IPS-NIHi7 (cell line): ENCODE measurements around the gene ARIH1.
"Not testable (repeated sequence)": the region's sequence is repeated elsewhere in the genome, so short reads cannot be mapped to it uniquely, and the experiment has no call there.

ENCODE experiments used
- DNase-seq: peaks from one replicate; pipeline ENCODE4 v3.0.0; 2012; ENCODE audit warnings: mixed read lengths; ENCODE audit errors: extremely low spot score

ARIH1 gene

DNA sequence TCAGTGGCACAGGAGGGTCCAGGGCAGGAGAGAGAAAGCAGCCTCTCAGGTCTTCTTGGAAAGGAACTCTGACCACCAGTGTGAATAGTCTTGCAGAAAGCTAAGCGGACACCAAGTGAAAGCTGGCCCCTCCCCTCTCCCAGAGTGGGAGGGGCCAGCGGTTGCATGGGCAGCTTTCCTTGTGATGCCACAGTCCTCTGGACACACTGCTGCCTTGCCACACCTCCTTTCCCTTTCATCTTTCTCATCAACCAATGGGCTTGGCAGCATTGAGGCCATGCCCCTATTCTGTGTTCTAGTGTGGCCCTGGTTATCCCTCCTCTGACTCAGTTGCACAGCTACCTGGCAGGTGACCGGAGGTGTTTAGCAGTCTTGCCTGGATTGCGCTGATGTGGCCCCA lies 130.7 kb downstream of the ARIH1 start:
- DNase-seq = peak; percentile 87

DNA sequence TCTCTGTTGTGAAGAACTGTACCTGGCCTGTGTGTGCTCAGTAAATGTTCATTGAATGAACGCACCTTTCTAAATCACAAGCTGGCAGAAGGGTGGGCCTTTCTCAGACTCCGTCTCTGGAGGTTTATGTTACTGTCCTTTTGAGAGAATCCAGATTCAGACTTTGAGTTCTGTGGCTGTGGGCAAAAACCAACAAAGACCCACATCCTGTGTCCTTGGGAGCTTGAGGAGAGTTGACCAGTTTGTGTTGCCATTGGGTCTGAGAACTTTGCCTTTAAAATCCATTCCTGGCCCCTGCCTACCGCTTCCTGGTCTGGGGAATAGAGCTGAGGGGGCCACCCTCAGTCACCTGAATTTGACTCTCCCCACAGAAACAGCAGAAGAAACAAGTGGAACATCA lies 134.0 kb downstream of the ARIH1 start:
- DNase-seq = not testable (repeated sequence)

DNA sequence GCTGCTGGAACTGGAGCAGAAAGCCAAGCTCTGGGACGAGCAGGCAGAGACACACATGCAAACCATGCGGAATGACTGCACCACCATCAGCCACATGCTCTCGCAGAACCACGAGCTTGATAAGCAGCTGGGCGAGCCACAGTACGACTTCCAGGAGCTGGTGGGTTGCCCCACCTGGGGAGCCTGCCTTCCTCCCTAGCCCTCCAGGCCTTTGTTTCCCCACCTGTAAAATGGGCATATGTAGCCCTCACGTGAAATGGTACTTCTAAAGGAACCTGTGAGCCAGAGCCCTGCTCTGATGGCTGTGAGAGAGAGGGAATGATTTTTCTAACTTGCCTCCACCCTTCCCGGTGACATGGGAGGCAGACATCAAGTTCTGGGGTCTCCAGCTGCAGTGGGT lies 135.7 kb downstream of the ARIH1 start:
- DNase-seq = no peak

DNA sequence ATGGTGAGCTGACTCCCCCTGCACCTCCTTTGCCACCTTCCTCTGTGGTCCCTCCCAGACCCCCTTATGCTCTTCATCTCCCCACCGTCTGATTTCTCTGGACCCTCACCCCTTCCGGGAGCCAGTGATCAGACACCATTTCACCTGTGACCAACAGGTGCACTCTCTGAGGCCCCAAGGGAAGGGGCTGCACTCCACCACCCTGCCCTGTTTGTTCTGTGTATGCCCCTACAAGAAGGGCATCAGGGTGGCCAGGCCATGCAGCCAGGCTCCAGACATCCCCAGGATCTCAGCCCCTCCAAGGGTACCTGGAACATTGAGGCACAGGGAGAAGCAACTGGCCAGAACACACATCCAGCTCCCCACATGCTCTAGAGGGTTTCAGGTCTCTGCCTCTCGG lies 138.2 kb downstream of the ARIH1 start:
- DNase-seq = not testable (repeated sequence)

DNA sequence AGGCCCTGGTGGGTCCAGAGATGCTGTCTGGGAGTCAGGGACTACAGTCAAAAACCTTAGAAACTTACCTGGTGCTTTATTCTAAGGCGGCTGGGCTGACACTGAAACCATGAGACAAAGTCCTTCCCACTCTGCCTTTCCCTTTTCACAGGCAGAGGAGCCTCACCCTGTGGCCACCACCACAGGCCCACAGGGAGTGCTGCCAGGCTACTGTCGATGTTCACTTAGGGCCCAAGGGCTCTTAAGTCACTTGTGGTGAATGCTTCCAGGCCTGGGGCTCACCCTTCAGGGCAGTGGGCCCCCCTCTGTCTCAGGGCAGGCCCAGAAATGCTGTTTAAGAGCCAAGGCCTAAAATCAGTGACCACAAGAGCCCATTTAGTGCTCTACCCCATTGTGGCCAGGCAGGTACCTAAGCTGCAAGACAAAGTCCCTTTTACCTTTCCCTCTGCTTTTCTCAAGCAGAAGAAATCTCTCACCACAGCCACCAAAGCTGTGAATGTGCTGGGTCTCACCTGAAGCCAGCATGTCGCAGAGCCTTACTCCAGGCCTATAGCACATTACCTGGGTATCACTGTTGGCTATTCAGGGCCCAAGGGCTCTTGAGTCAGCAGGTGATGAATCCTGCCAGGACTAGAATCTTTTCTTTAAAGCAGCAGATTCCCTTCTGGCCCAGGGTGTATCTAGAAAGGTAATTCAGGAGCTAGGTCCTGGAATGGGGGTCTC lies 140.8 kb downstream of the ARIH1 start:
- DNase-seq = no peak

DNA sequence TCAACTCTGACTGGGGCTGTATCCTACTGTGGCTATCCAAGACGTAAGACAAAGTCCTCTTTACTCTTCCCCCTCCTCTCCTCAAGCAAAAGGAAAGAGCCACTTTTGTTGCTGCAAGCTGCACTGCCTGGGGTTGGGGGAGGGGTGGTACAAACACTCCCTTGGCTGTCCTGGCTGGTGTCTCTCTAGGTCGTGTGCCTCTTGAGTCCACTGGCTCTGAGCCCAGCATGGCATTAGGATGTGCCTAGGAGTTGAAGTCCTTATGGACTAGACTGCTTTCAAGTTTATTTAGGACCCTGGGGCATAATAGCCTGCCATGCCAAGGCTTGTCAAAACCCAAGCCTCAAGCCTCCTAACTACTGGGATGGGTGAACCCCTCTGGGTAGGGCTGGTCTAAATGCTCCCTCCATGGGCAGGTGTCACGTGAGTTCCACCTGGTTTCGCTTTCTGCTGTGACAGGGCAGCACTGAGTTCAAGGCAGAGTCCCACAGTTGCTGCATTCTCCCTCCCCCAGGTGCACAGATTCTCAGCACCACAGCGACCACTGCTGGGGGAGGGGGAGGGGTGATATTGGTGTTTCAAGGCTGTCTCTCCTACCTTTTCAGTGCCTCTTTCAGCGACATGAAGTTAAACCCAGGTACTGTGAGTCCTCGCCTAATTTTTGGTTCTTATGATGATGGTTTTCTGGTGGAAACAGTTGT lies 141.6 kb downstream of the ARIH1 start:
- DNase-seq = not testable (repeated sequence)

DNA sequence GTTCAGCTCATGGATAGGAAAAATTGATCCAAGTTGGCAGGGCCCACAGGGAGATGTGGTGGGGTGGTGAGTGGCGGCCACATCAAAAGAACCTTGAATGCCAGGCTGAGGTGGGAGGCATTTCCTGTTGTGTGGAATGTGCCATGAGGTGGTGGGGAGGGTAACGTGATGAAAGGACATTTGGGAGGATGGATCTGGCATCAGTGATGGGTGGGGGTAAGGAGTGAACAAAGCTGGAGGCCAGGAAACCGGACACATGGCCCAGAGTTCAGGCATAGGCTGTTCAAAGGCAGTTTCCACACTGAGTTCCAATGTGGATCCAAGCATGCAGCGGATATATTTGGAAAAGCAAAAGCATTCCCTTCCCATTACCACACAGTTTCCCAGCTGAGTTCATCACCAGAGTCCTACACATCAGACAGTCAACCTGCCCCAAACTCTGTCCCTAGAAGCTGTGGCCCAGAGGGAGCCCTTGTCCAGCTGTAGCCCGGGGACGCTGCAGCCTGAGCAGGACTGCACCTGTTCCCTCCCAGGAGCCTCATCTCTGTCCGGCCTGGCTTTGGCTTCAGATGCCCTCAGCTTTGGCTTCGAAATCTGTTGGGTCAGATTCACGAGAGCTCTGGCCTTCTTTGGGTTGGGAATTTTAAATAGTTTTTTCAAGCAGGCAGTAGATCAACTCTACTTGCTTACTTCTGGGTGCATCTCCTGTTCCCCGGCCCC lies 142.5 kb downstream of the ARIH1 start:
- no peak for DNase-seq

DNA sequence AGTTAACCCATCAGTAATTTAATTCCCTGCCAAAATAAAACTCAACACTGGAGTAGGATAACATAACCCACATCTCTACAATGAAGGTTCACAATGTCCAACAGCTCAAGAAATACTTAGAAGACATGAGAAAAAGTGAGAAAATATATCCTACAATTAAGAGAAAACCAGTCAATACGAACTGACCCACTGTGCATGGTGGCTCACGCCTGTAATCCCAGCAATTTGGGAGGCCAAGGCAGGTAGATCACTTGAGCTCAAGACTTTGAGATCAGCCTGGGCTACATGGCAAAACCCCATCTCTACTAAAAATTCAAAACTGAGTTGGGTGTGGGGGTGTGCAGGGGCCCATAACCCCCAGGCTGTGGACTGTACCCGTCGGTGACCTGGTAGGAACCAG lies 149.7 kb downstream of the ARIH1 start:
- DNase-seq = not testable (repeated sequence)

DNA sequence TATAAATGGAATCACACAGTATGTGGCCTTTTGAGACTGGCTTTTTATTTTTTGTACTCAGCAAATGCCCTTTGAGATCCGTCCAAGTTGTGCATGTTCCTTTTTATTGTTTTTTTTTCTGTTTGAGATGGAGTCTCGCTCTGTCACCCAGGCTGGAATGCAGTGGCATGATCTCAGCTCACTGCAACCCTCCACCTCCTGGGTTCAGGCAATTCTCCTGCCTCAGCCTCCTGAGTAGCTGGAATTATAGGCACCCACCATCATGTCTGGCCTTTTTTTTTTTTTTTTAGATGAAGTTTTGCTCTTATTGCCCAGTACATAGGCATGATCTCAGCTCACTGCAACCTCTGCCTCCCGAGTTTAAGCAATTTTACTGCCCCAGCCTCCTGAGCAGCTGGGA lies 152.0 kb downstream of the ARIH1 start:
- DNase-seq = not testable (repeated sequence)

DNA sequence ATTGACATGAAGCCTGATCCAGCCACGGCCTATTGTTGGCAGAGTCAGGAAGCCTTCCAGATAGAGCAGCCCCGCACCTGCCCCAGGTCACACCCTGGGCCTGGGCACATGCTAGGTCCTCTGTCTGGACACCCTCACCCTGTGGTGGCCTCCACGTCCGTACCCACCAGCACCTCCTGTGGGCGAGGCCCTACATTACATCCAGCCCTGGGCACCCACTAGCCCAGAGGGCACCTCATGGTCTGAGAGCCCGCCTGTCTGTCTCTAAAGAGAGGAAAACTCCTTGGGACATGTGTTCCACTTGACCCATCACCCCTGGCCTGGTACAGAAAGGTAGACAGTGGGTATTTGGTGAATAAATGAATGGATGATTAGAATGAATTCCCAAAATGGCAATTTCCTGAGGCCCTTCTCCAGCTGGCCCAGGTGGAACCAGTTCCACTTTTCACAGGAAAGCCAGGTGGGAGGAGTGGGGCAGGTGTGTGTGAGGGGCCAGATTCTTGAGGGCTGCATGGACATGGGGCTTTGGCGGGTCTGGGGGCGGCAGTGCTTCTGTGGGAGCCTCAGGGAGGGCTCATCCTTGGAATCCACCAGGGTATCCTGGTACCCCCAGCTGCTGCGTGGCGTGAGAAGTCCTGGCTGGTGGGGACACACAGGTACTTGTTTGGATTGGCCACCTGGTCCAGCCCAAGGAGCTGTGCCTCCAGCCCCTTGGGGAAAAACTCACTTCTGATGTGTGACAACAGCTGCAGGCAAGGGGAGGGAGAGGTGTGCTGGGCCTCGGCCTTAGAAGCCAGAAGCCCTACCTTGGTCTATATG lies 154.3 kb downstream of the ARIH1 start:
- DNase-seq = peak; percentile 36

DNA sequence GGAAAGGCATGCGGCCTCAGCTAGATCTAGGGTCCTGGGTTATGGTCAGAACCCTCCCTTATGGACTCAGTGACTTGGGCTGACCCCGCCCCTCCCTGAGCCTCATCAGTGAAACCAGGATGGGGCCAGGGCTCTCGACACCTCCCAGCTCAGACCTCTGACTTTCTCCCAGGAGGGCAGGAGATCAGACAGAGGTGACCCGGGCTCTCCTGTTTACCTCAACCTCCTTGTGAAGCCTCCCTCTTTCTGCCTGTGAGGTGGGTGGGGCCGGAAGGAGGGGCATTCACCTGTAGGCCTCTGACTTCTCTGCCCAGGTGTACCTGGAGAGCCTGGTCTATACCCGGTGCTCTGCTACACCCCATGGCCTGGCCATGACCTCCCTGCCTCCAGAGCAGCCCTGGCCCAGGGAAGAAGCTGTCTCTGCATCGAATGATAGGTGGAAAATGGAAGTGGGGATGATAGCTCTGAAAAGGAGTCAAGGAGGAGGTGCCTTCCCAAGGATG lies 155.0 kb downstream of the ARIH1 start:
- DNase-seq = not testable (repeated sequence)

DNA sequence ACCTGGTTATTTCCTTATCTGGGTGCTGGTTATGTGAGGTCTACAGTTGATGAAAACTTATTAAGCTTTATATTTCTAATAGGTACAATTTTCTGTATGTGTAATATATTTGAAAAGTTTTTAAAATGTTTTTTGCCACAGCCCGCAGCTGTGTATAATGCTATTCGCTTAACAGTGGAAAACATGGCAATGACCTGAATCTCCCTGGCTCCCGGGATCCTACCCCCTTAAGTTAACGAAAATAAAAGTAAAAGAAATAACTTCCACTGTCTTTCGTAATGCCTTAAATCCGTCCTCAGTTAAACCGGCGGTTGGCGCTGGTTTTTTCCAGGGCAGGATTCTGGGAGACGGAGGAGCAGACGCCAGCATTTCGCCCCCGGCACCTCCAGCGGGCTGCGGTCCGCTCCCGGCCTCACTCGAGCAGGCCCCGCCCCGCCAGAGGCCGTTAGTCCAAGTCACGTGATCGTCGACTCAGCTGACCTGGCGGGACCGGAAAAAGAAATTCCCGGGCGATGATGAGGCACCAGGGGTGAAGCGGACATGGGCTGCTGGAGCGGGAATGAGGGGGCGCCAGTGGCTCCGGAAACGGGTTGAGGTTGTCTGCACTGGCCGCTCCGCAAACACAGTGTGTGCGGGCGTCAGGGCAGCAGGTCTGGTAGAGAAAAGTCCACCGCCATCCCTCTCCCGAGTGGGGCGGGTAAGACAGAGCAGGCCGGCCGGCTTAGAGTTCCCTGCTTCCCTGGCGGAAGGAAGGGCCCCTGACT lies 162.6 kb downstream of the ARIH1 start:
- DNase-seq = not testable (repeated sequence)

DNA sequence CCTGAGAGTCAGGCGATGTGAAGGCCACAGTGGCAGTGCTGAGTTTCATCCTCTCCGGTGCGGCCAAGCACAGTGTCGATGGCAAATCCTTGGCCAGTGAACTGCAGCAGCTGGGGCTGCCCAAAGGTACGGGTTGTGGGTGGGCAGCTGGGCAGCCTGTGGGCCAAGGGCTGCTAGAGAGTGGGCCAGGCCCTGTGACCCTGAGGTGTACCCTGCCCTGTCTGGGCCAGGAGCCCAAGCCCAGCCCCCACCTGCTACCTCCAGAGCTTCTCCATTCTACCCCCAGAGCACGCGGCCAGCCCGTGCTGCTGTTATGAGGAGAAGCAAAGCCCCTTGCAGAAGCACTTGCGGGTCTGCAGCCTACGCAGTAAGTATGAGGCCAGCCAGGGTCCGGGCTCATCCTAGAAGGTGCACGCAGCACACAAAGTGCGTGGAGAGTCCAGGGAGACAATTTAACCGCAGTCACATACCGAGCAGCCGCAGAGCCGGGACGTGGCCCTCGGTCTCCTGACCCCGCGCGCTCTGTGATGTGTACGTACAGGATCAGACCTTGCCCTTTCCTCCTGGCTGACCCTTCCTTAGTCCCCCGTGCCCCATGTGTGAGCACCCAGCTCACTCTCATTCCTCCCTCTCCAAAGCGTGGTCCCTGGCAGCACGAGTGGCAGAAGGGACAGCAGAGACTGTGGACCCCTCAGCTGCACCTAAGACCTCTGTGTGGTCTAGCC lies 165.8 kb downstream of the ARIH1 start:
- not testable (repeated sequence) for DNase-seq

DNA sequence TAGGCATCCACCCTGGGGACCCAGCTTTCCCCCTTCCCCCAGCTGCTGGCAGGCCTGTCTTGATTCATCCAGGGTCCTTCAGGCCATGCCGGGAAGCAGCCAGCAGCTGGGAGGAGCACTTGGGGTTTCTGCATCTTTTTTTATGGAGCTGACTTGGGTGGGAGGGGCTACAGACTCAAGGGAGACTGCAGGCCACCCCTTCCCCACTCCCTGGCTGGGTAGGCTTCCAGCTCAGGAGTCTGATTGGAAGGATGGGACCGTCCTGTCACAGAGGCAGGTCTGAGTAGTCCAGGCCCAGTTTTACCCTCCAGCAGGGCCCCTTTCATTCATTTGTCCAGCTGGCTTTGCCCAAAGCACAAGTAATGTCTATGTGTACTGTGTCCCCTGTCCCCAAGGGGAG lies 168.1 kb downstream of the ARIH1 start:
- DNase-seq = not testable (repeated sequence)

DNA sequence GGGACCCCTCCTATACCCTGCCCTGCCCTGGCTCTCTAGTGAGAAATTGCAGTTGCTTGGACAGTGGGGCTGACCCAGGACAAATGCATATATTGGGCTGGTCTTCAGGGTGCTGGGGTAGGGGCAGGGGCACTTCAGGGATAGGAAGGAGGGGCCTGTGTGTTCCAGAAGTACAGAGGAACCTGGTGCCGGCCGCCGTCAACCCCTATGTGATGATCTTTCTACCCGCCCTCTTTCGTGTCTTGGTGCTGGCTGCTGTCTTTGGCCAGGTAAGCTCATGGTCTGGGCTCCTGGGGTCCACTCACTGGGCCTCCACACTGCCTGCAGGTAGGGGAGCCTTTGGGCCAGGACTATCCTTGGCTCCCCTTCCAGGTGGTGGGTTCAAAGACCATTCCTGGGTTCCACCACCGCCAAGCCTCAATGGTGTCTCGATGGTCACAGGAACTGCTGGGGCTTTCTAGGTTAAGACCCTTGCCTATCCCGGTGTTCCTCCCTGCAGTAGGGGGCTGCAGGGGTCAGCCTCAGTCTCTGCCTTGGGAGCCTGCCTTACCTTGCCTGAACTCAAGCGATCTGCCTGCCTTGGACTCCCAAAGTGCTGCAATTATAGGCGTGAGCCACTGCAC lies 174.6 kb downstream of the ARIH1 start:
- DNase-seq = not testable (repeated sequence)
